HepG2 (cell line): Measurements from ENCODE around the gene KANSL1. TPM values are rescaled to one million over a fixed set of nuclear protein-coding genes. Genes with fewer than 3 reads are reported as not detected.

Experiments
- ATAC-seq: fragments of 200-7000 bp; cut with Tn5 transposase; 3 replicates; pipeline ENCODE4 v1.9.1; 2020; ENCODE audit warnings: mild to moderate bottlenecking, moderate library complexity
- BruUV-seq: library from RNA; stranded (reverse); fragments of 400-500 nt; replicated peaks from 2 replicates; lab custom pipeline; 2021; lab: Mats Ljungman, UMichigan
- CTCF ChIA-PET: fragments of 300-600 bp; formaldehyde crosslinking; extraction: SDS; loops from one replicate; lab custom pipeline; 2021; ENCODE audit warnings: low total read pairs, inconsistent platforms, low intra/inter-chr PET ratio; lab: Yijun Ruan, JAX
- POLR2A ChIA-PET: fragments of 350-600 bp; sonication (Branson Sonifier 250); formaldehyde crosslinking; loops from one replicate; lab custom pipeline; 2020; ENCODE audit warnings: antibody characterized with exemption, inconsistent platforms; lab: Yijun Ruan, JAX
- DNase-seq: peaks from one replicate; pipeline ENCODE4 v3.0.0-alpha.2; 2015; ENCODE audit warnings: low spot score
- FAIRE-seq: peaks from 3 replicates; lab custom pipeline; 2011; peaks lifted over from hg19 to GRCh38; lab: Jason Lieb, UNC
- H2AFZ ChIP-seq: one replicate; pipeline ENCODE4 v1.6.1; 2011; ENCODE audit warnings: low read length, inconsistent platforms
- H3K27ac ChIP-seq: fragments of 300-600 bp; 3 replicates; pipeline ENCODE4 v1.8.0; 2011; ENCODE audit warnings: mixed run types, mild to moderate bottlenecking, mixed read lengths, low read length, inconsistent platforms; ENCODE audit not compliant: insufficient read depth; ENCODE audit errors: extremely low read length
- H3K27me3 ChIP-seq, 2 experiments: fragments of 200-600 bp in 1 of 2; 2 replicates in 1 of 2; 3 replicates in 1 of 2; pipeline versions ENCODE4 v1.6.0 to v1.8.0; 2011; ENCODE audit warnings: low read length in 2 of 2, mild to moderate bottlenecking in 2 of 2, moderate library complexity in 2 of 2, inconsistent platforms in 1 of 2; ENCODE audit not compliant: insufficient read depth in 2 of 2, control insufficient read depth in 1 of 2
- H3K36me3 ChIP-seq, 2 experiments: fragments of 200-600 bp in 1 of 2; replicated peaks in 1 of 2; 2 replicates in 1 of 2; 3 replicates in 1 of 2; pipeline versions ENCODE4 v1.5.1 to v1.8.0; 2011; ENCODE audit warnings: low read length in 2 of 2, inconsistent platforms in 1 of 2; ENCODE audit not compliant: insufficient read depth in 2 of 2, control insufficient read depth in 1 of 2
- H3K4me1 ChIP-seq: 2 replicates; pipeline ENCODE4 v1.5.1; 2012; ENCODE audit warnings: low read length, inconsistent platforms; ENCODE audit not compliant: insufficient read depth
- H3K4me2 ChIP-seq: 2 replicates; pipeline ENCODE4 v1.6.0; 2011; ENCODE audit warnings: low read depth, low read length, inconsistent platforms
- H3K4me3 ChIP-seq, 3 experiments: fragments of 200-600 bp in 1 of 3; sonication (generic), shearing (Covaris generic) in 1 of 3; replicated peaks in 1 of 3; 2 replicates each; pipeline ENCODE4 v1.5.1; 2011 to 2016; ENCODE audit warnings: low read length in 3 of 3, inconsistent platforms in 2 of 3, low read depth in 2 of 3, mild to moderate bottlenecking in 2 of 3, control low read depth in 1 of 3, mixed read lengths in 1 of 3; ENCODE audit not compliant: insufficient read depth in 1 of 3
- H3K79me2 ChIP-seq: one replicate; pipeline ENCODE4 v1.6.1; 2011; ENCODE audit warnings: low read length, inconsistent platforms; ENCODE audit not compliant: insufficient read depth
- H3K9ac ChIP-seq: 2 replicates; pipeline ENCODE4 v1.6.0; 2011; ENCODE audit warnings: mild to moderate bottlenecking, low read depth, low read length, inconsistent platforms; ENCODE audit not compliant: insufficient read depth
- H3K9me3 ChIP-seq: 2 replicates; pipeline ENCODE4 v1.5.1; 2012; ENCODE audit warnings: mild to moderate bottlenecking, low read length
- H4K20me1 ChIP-seq: 2 replicates; pipeline ENCODE4 v1.6.0; 2011; ENCODE audit warnings: inconsistent platforms, mild to moderate bottlenecking, low read length, moderate library complexity; ENCODE audit not compliant: insufficient read depth
- ATF6 ChIP-seq: sonication (generic); formaldehyde crosslinking; conservative IDR thresholded peaks from 2 replicates; pipeline ENCODE4 v1.4.0; 2020; ENCODE audit warnings: missing genetic modification reagents
- CREB3 ChIP-seq: sonication (generic); formaldehyde crosslinking; IDR thresholded peaks from 2 replicates; pipeline ENCODE4 v1.5.0; 2020; ENCODE audit warnings: missing genetic modification reagents
- DR1 ChIP-seq: sonication (generic); formaldehyde crosslinking; IDR thresholded peaks from 2 replicates; pipeline ENCODE4 v1.8.0; 2021; ENCODE audit warnings: mild to moderate bottlenecking, missing genetic modification reagents, inconsistent platforms
- EZH2 ChIP-seq: conservative IDR thresholded peaks from 2 replicates; pipeline ENCODE4 v1.6.1; 2012; ENCODE audit warnings: mild to moderate bottlenecking, low read depth, low read length, moderate library complexity
- MAX ChIP-seq: IDR thresholded peaks from 2 replicates; pipeline ENCODE4 v1.6.1; 2012; ENCODE audit warnings: inconsistent platforms
- PRDM10 ChIP-seq: sonication (generic); formaldehyde crosslinking; IDR thresholded peaks from 2 replicates; pipeline ENCODE4 v1.4.0; 2020; ENCODE audit warnings: low read depth, missing genetic modification reagents
- ZBTB33 ChIP-seq: sonication (generic); formaldehyde crosslinking; IDR thresholded peaks from 2 replicates; pipeline ENCODE4 v1.4.0; 2020; ENCODE audit warnings: missing genetic modification reagents
- ZKSCAN1 ChIP-seq: fragments of 150-350 bp; IDR thresholded peaks from 2 replicates; pipeline ENCODE4 v1.6.1; 2014; ENCODE audit warnings: low read length
- in situ Hi-C: cut with HindIII; loops from 2 replicates; pipeline ENCODE4 v1.10.0; 2017; ENCODE audit warnings: low pct_unique_long_range_greater_than_20kb; ENCODE audit not compliant: extremely low pct_ligation_motif_present
- intact Hi-C: fragments of 100-400 bp; cut with micrococcal nuclease; formaldehyde crosslinking; loops from one replicate; pipeline ENCODE4 v1.10.0; 2022; ENCODE audit not compliant: unreplicated experiment
- polyA plus RNA-seq, 8 experiments: library from polyadenylated mRNA; depleted of rRNA in 3 of 8; stranded (reverse) in 7 of 8; unstranded in 1 of 8; fragments of >200 nt; fragmentation: Illumina TruSeq in 4 of 8; extraction: Trizol in 4 of 8; gene quantifications; 2 replicates each; pipeline versions ENCODE4 v1.2.1 to v1.2.3, GENCODE V29; 2011 to 2016; ENCODE audit warnings: low read depth in 4 of 8, missing spikeins in 1 of 8, mixed read lengths in 1 of 8; ENCODE audit not compliant: insufficient read depth in 1 of 8
- total RNA-seq, 5 experiments: library from RNA; depleted of rRNA; stranded (reverse); fragments of >200 nt; fragmentation: Illumina TruSeq; extraction: Trizol; gene quantifications; 2 replicates each; pipeline ENCODE4 v1.2.3, GENCODE V29; 2016; ENCODE audit warnings: low read depth in 1 of 5
- TF ChIP-seq, protein P1 (sequence below): sonication (generic); formaldehyde crosslinking; IDR thresholded peaks from 2 replicates; pipeline ENCODE4 v1.8.0; 2022; ENCODE audit warnings: mild to moderate bottlenecking, missing genetic modification reagents, borderline replicate concordance
- TF ChIP-seq, protein P2 (sequence below), 2 experiments: sonication (generic) in 1 of 2; formaldehyde crosslinking in 1 of 2; IDR thresholded peaks; 2 replicates each; pipeline versions ENCODE4 v1.4.0 to v1.6.1; 2018 to 2020; ENCODE audit warnings: missing genetic modification reagents in 2 of 2, borderline replicate concordance in 1 of 2, low read depth in 1 of 2, mild to moderate bottlenecking in 1 of 2, missing biosample characterization in 1 of 2

KANSL1 gene
- total and polyA plus RNA-seq, 2 of the 13 experiments (the other 11 are each of a cell fraction or from before 2014, with no cell fraction given): 24.0 to 59.6 TPM

DNA sequence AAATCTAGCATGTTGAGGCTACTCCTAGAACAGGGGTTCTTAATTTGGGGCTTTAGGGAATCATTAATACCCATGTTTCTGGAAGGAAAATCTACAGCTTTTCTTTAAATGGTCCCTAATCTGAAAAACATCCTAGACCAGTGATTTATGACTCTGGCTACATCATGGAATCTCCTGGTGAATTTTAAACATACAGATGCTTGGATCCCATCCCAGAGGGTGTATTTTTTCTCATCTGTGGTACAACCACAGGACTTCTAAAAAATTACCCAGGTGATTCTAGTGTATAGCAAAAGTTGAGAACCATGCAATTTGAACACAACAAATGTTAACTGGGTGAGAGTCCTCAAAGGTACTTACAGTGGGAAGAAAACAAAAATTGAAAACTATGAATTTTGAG lies 41.5 kb downstream of the KANSL1 start:
- H3K4me3 ChIP-seq: no peak overlapping the region
- no TSS peak for BruUV-seq
- no peak overlapping the region for H2AFZ ChIP-seq
- FAIRE-seq: no peak
- no peak for ATAC-seq
- no peaks in the 10 kb centered on the region for H3K9me3 ChIP-seq
- no peaks in the 10 kb centered on the region for H3K27me3 ChIP-seq
- H4K20me1 ChIP-seq: peaks cover 90% of the 10 kb centered on the region
- H3K9ac ChIP-seq: no peak overlapping the region
- no peak overlapping the region for H3K27ac ChIP-seq
- H3K4me2 ChIP-seq: no peak overlapping the region
- H3K36me3 ChIP-seq: 0 out of 5 replicates have a peak, but pooled peaks cover 1 to 2% of the 10 kb centered on the region in 2 experiments
- ChIA-PET CTCF (no interaction called here), POLR2A (no interaction called here)
- TF ChIP-seq ATF6 (no peak), PRDM10 (no peak), MAX (no peak), EZH2 (no peak), DR1 (CRISPR knock-in tag) (no peak), ZKSCAN1 (no peak), ZBTB33 (CRISPR knock-in tag) (no peak), CREB3 (CRISPR knock-in tag) (no peak)
- TF ChIP-seq, protein P1, sequence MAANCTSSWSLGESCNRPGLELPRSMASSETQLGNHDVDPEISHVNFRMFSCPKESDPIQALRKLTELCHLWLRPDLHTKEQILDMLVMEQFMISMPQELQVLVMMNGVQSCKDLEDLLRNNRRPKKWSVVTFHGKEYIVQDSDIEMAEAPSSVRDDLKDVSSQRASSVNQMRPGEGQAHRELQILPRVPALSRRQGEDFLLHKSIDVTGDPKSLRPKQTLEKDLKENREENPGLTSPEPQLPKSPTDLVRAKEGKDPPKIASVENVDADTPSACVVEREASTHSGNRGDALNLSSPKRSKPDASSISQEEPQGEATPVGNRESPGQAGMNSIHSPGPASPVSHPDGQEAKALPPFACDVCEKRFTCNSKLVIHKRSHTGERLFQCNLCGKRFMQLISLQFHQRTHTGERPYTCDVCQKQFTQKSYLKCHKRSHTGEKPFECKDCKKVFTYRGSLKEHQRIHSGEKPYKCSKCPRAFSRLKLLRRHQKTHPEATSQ (CRISPR knock-in tag): no peak
- TF ChIP-seq, protein P2, sequence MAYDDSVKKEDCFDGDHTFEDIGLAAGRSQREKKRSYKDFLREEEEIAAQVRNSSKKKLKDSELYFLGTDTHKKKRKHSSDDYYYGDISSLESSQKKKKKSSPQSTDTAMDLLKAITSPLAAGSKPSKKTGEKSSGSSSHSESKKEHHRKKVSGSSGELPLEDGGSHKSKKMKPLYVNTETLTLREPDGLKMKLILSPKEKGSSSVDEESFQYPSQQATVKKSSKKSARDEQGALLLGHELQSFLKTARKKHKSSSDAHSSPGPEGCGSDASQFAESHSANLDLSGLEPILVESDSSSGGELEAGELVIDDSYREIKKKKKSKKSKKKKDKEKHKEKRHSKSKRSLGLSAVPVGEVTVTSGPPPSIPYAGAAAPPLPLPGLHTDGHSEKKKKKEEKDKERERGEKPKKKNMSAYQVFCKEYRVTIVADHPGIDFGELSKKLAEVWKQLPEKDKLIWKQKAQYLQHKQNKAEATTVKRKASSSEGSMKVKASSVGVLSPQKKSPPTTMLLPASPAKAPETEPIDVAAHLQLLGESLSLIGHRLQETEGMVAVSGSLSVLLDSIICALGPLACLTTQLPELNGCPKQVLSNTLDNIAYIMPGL (CRISPR knock-in tag; IDR thresholded peaks at IDR 0.05; ENCODE audit: borderline replicate concordance in 1 of 2, low read depth in 1 of 2): no peak
- peaks cover 50% of the 10 kb centered on the region for H3K4me1 ChIP-seq
- in situ Hi-C loops (no loop called here), intact Hi-C loops (no loop called here)
- peaks cover 99% of the 10 kb centered on the region for H3K79me2 ChIP-seq
- no peak for DNase-seq
